Endothelial cell of umbilical vein (primary cell): ENCODE results near the gene TICRR. TPM values are rescaled to one million over a fixed set of nuclear protein-coding genes. Genes with fewer than 3 reads are reported as not detected.

Source experiments
- BruUV-seq: library from RNA; stranded (reverse); fragments of 400-500 nt; replicated peaks from 2 replicates; lab custom pipeline; 2021; lab: Mats Ljungman, UMichigan
- CTCF ChIA-PET: fragments of 300-600, 350-600 bp; sonication (Branson Sonifier 250); formaldehyde crosslinking; loops from one replicate; lab custom pipeline; 2021; ENCODE audit warnings: antibody characterized with exemption, inconsistent platforms; lab: Charles Lee
- POLR2A ChIA-PET: fragments of 300-600, 350-600 bp; sonication (Branson Sonifier 250); formaldehyde crosslinking; loops from one replicate; lab custom pipeline; 2021; ENCODE audit warnings: antibody characterized with exemption, inconsistent platforms; lab: Charles Lee
- DNase-seq: peaks from one replicate; pipeline ENCODE4 v3.0.0-alpha.2; 2011; ENCODE audit warnings: low read depth, low spot score
- FAIRE-seq: peaks from 2 replicates; lab custom pipeline; 2011; peaks lifted over from hg19 to GRCh38; lab: Jason Lieb, UNC
- H2AFZ ChIP-seq: 2 replicates; pipeline ENCODE4 v1.6.0; 2012; ENCODE audit warnings: low read depth, low read length, control low read depth, inconsistent platforms
- H3K27ac ChIP-seq: 2 replicates; pipeline ENCODE4 v1.5.1; 2011; ENCODE audit warnings: low read depth, mild to moderate bottlenecking, control low read depth, low read length, moderate library complexity; ENCODE audit not compliant: insufficient read depth
- H3K27me3 ChIP-seq, 2 experiments: 2 replicates each; pipeline versions ENCODE4 v1.6.0 to v1.6.1; 2011; ENCODE audit warnings: low read length in 2 of 2, mixed read lengths in 1 of 2; ENCODE audit not compliant: control insufficient read depth in 2 of 2, insufficient read depth in 2 of 2
- H3K36me3 ChIP-seq, 2 experiments: 2 replicates in 1 of 2; 3 replicates in 1 of 2; pipeline ENCODE4 v1.5.1; 2011; ENCODE audit warnings: low read length in 2 of 2, mild to moderate bottlenecking in 1 of 2, moderate library complexity in 1 of 2; ENCODE audit not compliant: control insufficient read depth in 2 of 2, insufficient read depth in 2 of 2; ENCODE audit errors: extremely low read depth in 1 of 2
- H3K4me1 ChIP-seq: 3 replicates; pipeline ENCODE4 v1.5.1; 2011; ENCODE audit warnings: mild to moderate bottlenecking, low read length; ENCODE audit not compliant: control insufficient read depth, insufficient read depth; ENCODE audit errors: extremely low read depth
- H3K4me2 ChIP-seq: 2 replicates; pipeline ENCODE4 v1.6.1; 2011; ENCODE audit warnings: low read length, control low read depth, mixed read lengths; ENCODE audit not compliant: insufficient read depth
- H3K4me3 ChIP-seq, 3 experiments: fragments of 200-600 bp in 1 of 3; sonication (generic), shearing (Covaris generic) in 1 of 3; replicated peaks in 1 of 3; 2 replicates each; pipeline ENCODE4 v1.5.1; 2011 to 2016; ENCODE audit warnings: control low read depth in 3 of 3, low read length in 3 of 3, mild to moderate bottlenecking in 2 of 3, inconsistent platforms in 1 of 3, low read depth in 1 of 3, moderate library complexity in 1 of 3; ENCODE audit not compliant: insufficient read depth in 1 of 3
- H3K79me2 ChIP-seq: 2 replicates; pipeline ENCODE4 v1.6.0; 2012; ENCODE audit warnings: low read length, inconsistent platforms; ENCODE audit not compliant: control insufficient read depth, insufficient read depth
- H3K9ac ChIP-seq: replicated peaks from 2 replicates; pipeline ENCODE3; 2011; ENCODE audit warnings: low read length, control low read depth; ENCODE audit not compliant: insufficient read depth; ENCODE audit errors: extremely low read depth
- H3K9me1 ChIP-seq: replicated peaks from 3 replicates; pipeline ENCODE4 v1.6.0; 2011; ENCODE audit warnings: mild to moderate bottlenecking, low read length; ENCODE audit not compliant: control insufficient read depth, insufficient read depth; ENCODE audit errors: extremely low read depth
- H3K9me3 ChIP-seq: replicated peaks from 2 replicates; pipeline ENCODE4 v1.5.1; 2012; ENCODE audit warnings: low read length, inconsistent platforms; ENCODE audit not compliant: control insufficient read depth, insufficient read depth
- H4K20me1 ChIP-seq: replicated peaks from 2 replicates; pipeline ENCODE3; 2011; ENCODE audit warnings: mild to moderate bottlenecking, low read length; ENCODE audit not compliant: control insufficient read depth, insufficient read depth; ENCODE audit errors: extremely low read depth
- EZH2 ChIP-seq: IDR thresholded peaks from 2 replicates; pipeline ENCODE4 v1.6.1; 2012; ENCODE audit warnings: borderline replicate concordance, low read depth, mild to moderate bottlenecking, moderate library complexity, low read length, inconsistent platforms; ENCODE audit not compliant: severe bottlenecking
- FOS ChIP-seq: IDR thresholded peaks from 2 replicates; pipeline ENCODE4 v1.6.1; 2011; ENCODE audit warnings: mild to moderate bottlenecking, low read length, moderate library complexity, borderline replicate concordance; ENCODE audit not compliant: insufficient read depth
- GATA2 ChIP-seq: IDR thresholded peaks from 2 replicates; pipeline ENCODE4 v1.7.0; 2011; ENCODE audit warnings: low read depth, mild to moderate bottlenecking, moderate library complexity, mixed read lengths, low read length; ENCODE audit not compliant: insufficient read length, insufficient read depth
- JUN ChIP-seq: IDR thresholded peaks from 2 replicates; pipeline ENCODE4 v1.6.1; 2011; ENCODE audit warnings: borderline replicate concordance, low read depth; ENCODE audit not compliant: insufficient read length, insufficient read depth
- MAX ChIP-seq: IDR thresholded peaks from 2 replicates; pipeline ENCODE4 v1.6.1; 2011; ENCODE audit not compliant: insufficient read depth, insufficient read length
- MYC ChIP-seq: IDR thresholded peaks from one replicate; pipeline ENCODE4 v1.6.1; 2011; ENCODE audit warnings: mild to moderate bottlenecking, low read depth, low read length
- POLR2A ChIP-seq: IDR thresholded peaks from 2 replicates; pipeline ENCODE4 v1.6.1; 2012; ENCODE audit warnings: low read depth, mild to moderate bottlenecking, control low read depth, low read length
- POLR2AphosphoS5 ChIP-seq: IDR thresholded peaks from 2 replicates; pipeline ENCODE4 v1.6.1; 2012; ENCODE audit warnings: low read depth, mild to moderate bottlenecking, control low read depth, low read length, moderate library complexity; ENCODE audit not compliant: insufficient read depth
- dilution Hi-C: fragments of 300-500 bp; cut with MboI; formaldehyde crosslinking; loops from one replicate; pipeline ENCODE4 v1.15.0; 2019; ENCODE audit warnings: low sequenced_read_pairs; ENCODE audit not compliant: extremely low pct_ligation_motif_present
- intact Hi-C: fragments of 100-400 bp; cut with micrococcal nuclease; formaldehyde crosslinking; loops from one replicate; pipeline ENCODE4 v1.10.0; 2022
- polyA plus RNA-seq, 4 experiments: library from polyadenylated mRNA; depleted of rRNA in 3 of 4; stranded (reverse) in 3 of 4; unstranded in 1 of 4; fragments of >200 nt; gene quantifications; 2 replicates each; pipeline versions ENCODE4 v1.2.1 to v1.2.3, GENCODE V29; 2011 to 2012; ENCODE audit warnings: missing spikeins in 1 of 4
- total RNA-seq: library from RNA; stranded (reverse); gene quantifications from 2 replicates; pipeline ENCODE4 v1.2.3, GENCODE V29; 2021
- TF ChIP-seq, protein P1 (sequence below), 2 donors: IDR thresholded peaks; 1 replicate in 1 of 2; 2 replicates in 1 of 2; pipeline ENCODE4 v1.5.1; 2011; ENCODE audit warnings: low read length in 2 of 2, mild to moderate bottlenecking in 2 of 2, moderate library complexity in 2 of 2, control low read depth in 1 of 2, inconsistent platforms in 1 of 2, low read depth in 1 of 2; ENCODE audit not compliant: insufficient read depth in 1 of 2; ENCODE audit errors: extremely low read depth in 1 of 2

Gene TICRR
- total and polyA plus RNA-seq, 2 donors (not counting 3 experiments of a cell fraction or from before 2014, with no cell fraction given) = 4.9 to 19.4 TPM

DNA sequence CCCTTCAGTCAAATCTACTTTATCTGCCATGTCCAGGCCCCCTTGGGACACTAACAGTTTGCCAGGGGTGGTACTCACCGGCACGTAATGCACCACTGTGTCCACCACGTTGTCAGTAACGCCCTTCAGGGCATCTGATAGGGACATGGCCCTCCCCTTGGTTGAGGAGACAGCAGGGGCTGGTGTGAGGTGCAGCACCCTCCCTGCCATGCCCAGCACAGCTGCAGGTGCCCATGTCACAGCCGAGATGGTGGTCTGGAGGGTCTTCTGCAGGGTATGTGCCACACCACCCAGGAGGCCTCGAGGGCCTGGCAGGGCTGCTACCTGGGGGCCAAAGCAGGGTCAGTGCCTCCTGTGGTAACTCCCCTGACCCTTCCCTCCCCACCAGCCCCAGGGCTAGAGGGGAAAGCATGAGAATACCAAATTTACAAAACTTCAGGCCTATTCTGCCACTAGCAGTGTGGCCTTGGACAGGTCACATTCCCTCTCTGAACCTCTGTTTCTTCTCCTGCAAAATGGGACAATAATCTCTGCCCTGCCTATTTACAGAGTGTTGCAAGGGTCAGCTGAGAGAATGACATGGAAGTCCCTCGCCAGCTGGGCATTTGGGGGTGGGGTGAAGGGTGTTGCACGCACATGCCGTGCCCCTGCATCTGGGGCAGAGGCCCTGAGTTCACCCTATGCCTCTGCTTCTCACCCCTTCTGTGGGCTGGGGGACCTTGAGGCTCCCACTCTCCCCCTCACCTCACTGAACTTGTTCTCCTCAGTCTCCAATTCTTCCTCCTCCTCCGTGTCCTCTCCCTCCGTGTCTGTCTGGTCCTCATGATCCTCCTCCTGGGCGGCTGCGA lies 91.8 kb downstream of the TICRR start:
- Histone ChIP-seq H3K4me1 (peaks cover 20% of the 10 kb centered on the region), H3K9me3 (no peaks in the 10 kb centered on the region), H3K27ac (no peak overlapping the region), H3K9me1 (no peaks in the 10 kb centered on the region), H3K9ac (no peak overlapping the region), H4K20me1 (no peaks in the 10 kb centered on the region), H2AFZ (no peak overlapping the region), H3K79me2 (no peaks in the 10 kb centered on the region), H3K36me3 (no peaks in the 10 kb centered on the region), H3K4me3 (no peak overlapping the region), H3K27me3 (no peaks in the 10 kb centered on the region), H3K4me2 (no peak overlapping the region)
- intact Hi-C loops (no loop called here), dilution Hi-C loops (no loop called here)
- no peak for DNase-seq
- no TSS peak for BruUV-seq
- CTCF ChIA-PET = no interaction called here
- TF ChIP-seq POLR2AphosphoS5 (no peak), MYC (no peak), MAX (no peak), GATA2 (no peak), FOS (no peak), POLR2A (no peak), JUN (no peak), EZH2 (no peak)
- TF ChIP-seq, protein P1, sequence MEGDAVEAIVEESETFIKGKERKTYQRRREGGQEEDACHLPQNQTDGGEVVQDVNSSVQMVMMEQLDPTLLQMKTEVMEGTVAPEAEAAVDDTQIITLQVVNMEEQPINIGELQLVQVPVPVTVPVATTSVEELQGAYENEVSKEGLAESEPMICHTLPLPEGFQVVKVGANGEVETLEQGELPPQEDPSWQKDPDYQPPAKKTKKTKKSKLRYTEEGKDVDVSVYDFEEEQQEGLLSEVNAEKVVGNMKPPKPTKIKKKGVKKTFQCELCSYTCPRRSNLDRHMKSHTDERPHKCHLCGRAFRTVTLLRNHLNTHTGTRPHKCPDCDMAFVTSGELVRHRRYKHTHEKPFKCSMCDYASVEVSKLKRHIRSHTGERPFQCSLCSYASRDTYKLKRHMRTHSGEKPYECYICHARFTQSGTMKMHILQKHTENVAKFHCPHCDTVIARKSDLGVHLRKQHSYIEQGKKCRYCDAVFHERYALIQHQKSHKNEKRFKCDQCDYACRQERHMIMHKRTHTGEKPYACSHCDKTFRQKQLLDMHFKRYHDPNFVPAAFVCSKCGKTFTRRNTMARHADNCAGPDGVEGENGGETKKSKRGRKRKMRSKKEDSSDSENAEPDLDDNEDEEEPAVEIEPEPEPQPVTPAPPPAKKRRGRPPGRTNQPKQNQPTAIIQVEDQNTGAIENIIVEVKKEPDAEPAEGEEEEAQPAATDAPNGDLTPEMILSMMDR (IDR thresholded peaks at IDR 0.05; ENCODE audit: extremely low read depth in 1 of 2, insufficient read depth in 1 of 2, low read depth in 1 of 2, low read length in 2 of 2) = no peak
- POLR2A ChIA-PET = no interaction called here
- FAIRE-seq = no peak
